HepG2 (cell line): ENCODE data around the gene DPP6. TPM values are rescaled to one million over a fixed set of nuclear protein-coding genes. Genes with fewer than 3 reads are reported as not detected.

Experiments
- ATAC-seq: fragments of 200-7000 bp; cut with Tn5 transposase; 3 replicates; pipeline ENCODE4 v1.9.1; 2020; ENCODE audit warnings: mild to moderate bottlenecking, moderate library complexity
- BruUV-seq: library from RNA; stranded (reverse); fragments of 400-500 nt; replicated peaks from 2 replicates; lab custom pipeline; 2021; lab: Mats Ljungman, UMichigan
- CTCF ChIA-PET: fragments of 300-600 bp; formaldehyde crosslinking; extraction: SDS; loops from one replicate; lab custom pipeline; 2021; ENCODE audit warnings: low total read pairs, inconsistent platforms, low intra/inter-chr PET ratio; lab: Yijun Ruan, JAX
- POLR2A ChIA-PET: fragments of 350-600 bp; sonication (Branson Sonifier 250); formaldehyde crosslinking; loops from one replicate; lab custom pipeline; 2020; ENCODE audit warnings: antibody characterized with exemption, inconsistent platforms; lab: Yijun Ruan, JAX
- DNase-seq: peaks from one replicate; pipeline ENCODE4 v3.0.0-alpha.2; 2015; ENCODE audit warnings: low spot score
- FAIRE-seq: peaks from 3 replicates; lab custom pipeline; 2011; peaks lifted over from hg19 to GRCh38; lab: Jason Lieb, UNC
- H2AFZ ChIP-seq: one replicate; pipeline ENCODE4 v1.6.1; 2011; ENCODE audit warnings: low read length, inconsistent platforms
- H3K27ac ChIP-seq: fragments of 300-600 bp; 3 replicates; pipeline ENCODE4 v1.8.0; 2011; ENCODE audit warnings: mixed run types, mild to moderate bottlenecking, mixed read lengths, low read length, inconsistent platforms; ENCODE audit not compliant: insufficient read depth; ENCODE audit errors: extremely low read length
- H3K27me3 ChIP-seq, 2 experiments: fragments of 200-600 bp in 1 of 2; 2 replicates in 1 of 2; 3 replicates in 1 of 2; pipeline versions ENCODE4 v1.6.0 to v1.8.0; 2011; ENCODE audit warnings: low read length in 2 of 2, mild to moderate bottlenecking in 2 of 2, moderate library complexity in 2 of 2, inconsistent platforms in 1 of 2; ENCODE audit not compliant: insufficient read depth in 2 of 2, control insufficient read depth in 1 of 2
- H3K36me3 ChIP-seq, 2 experiments: fragments of 200-600 bp in 1 of 2; replicated peaks in 1 of 2; 2 replicates in 1 of 2; 3 replicates in 1 of 2; pipeline versions ENCODE4 v1.5.1 to v1.8.0; 2011; ENCODE audit warnings: low read length in 2 of 2, inconsistent platforms in 1 of 2; ENCODE audit not compliant: insufficient read depth in 2 of 2, control insufficient read depth in 1 of 2
- H3K4me1 ChIP-seq: 2 replicates; pipeline ENCODE4 v1.5.1; 2012; ENCODE audit warnings: low read length, inconsistent platforms; ENCODE audit not compliant: insufficient read depth
- H3K4me2 ChIP-seq: 2 replicates; pipeline ENCODE4 v1.6.0; 2011; ENCODE audit warnings: low read depth, low read length, inconsistent platforms
- H3K4me3 ChIP-seq, 3 experiments: fragments of 200-600 bp in 1 of 3; sonication (generic), shearing (Covaris generic) in 1 of 3; replicated peaks in 1 of 3; 2 replicates each; pipeline ENCODE4 v1.5.1; 2011 to 2016; ENCODE audit warnings: low read length in 3 of 3, inconsistent platforms in 2 of 3, low read depth in 2 of 3, mild to moderate bottlenecking in 2 of 3, control low read depth in 1 of 3, mixed read lengths in 1 of 3; ENCODE audit not compliant: insufficient read depth in 1 of 3
- H3K79me2 ChIP-seq: one replicate; pipeline ENCODE4 v1.6.1; 2011; ENCODE audit warnings: low read length, inconsistent platforms; ENCODE audit not compliant: insufficient read depth
- H3K9ac ChIP-seq: 2 replicates; pipeline ENCODE4 v1.6.0; 2011; ENCODE audit warnings: mild to moderate bottlenecking, low read depth, low read length, inconsistent platforms; ENCODE audit not compliant: insufficient read depth
- H3K9me3 ChIP-seq: 2 replicates; pipeline ENCODE4 v1.5.1; 2012; ENCODE audit warnings: mild to moderate bottlenecking, low read length
- H4K20me1 ChIP-seq: 2 replicates; pipeline ENCODE4 v1.6.0; 2011; ENCODE audit warnings: inconsistent platforms, mild to moderate bottlenecking, low read length, moderate library complexity; ENCODE audit not compliant: insufficient read depth
- MTF2 ChIP-seq: sonication (generic); formaldehyde crosslinking; IDR thresholded peaks from 2 replicates; pipeline ENCODE4 v1.5.0; 2020; ENCODE audit warnings: missing genetic modification reagents, borderline replicate concordance
- RNF2 ChIP-seq: fragments of 450-650 bp; conservative IDR thresholded peaks from 2 replicates; pipeline ENCODE4 v1.6.1; 2016; ENCODE audit warnings: low read depth
- ZFP36L2 ChIP-seq: sonication (generic); formaldehyde crosslinking; IDR thresholded peaks from 2 replicates; pipeline ENCODE4 v1.4.0; 2020; ENCODE audit warnings: missing genetic modification reagents
- ZNF44 ChIP-seq: sonication (generic); formaldehyde crosslinking; IDR thresholded peaks from 2 replicates; pipeline ENCODE4 v1.5.1; 2020; ENCODE audit warnings: mild to moderate bottlenecking, missing genetic modification reagents
- ZNF564 ChIP-seq: sonication (generic); formaldehyde crosslinking; IDR thresholded peaks from 2 replicates; pipeline ENCODE4 v1.8.1; 2023; ENCODE audit warnings: mild to moderate bottlenecking, missing genetic modification reagents
- ZNF577 ChIP-seq: sonication (generic); formaldehyde crosslinking; IDR thresholded peaks from 2 replicates; pipeline ENCODE4 v1.4.0; 2020; ENCODE audit warnings: mild to moderate bottlenecking, low read depth, missing genetic modification reagents, borderline replicate concordance
- ZNF709 ChIP-seq: sonication (generic); formaldehyde crosslinking; IDR thresholded peaks from 2 replicates; pipeline ENCODE4 v1.5.0; 2020; ENCODE audit warnings: mild to moderate bottlenecking, missing genetic modification reagents
- ZNF776 ChIP-seq: sonication (generic); formaldehyde crosslinking; IDR thresholded peaks from 2 replicates; pipeline ENCODE4 v1.4.0; 2020; ENCODE audit warnings: mild to moderate bottlenecking, missing genetic modification reagents
- ZNF891 ChIP-seq: sonication (generic); formaldehyde crosslinking; IDR thresholded peaks from 2 replicates; pipeline ENCODE4 v1.5.0; 2020; ENCODE audit warnings: mild to moderate bottlenecking, missing genetic modification reagents
- WGBS: methylation state at CpG from one replicate; pipeline ENCODE4 v1.1.6; 2017; ENCODE audit warnings: low lambda C conversion rate; 5-methylcytosine and 5-hydroxymethylcytosine counted together
- in situ Hi-C: cut with HindIII; loops from 2 replicates; pipeline ENCODE4 v1.10.0; 2017; ENCODE audit warnings: low pct_unique_long_range_greater_than_20kb; ENCODE audit not compliant: extremely low pct_ligation_motif_present
- intact Hi-C: fragments of 100-400 bp; cut with micrococcal nuclease; formaldehyde crosslinking; loops from one replicate; pipeline ENCODE4 v1.10.0; 2022; ENCODE audit not compliant: unreplicated experiment
- polyA plus RNA-seq, 8 experiments: library from polyadenylated mRNA; depleted of rRNA in 3 of 8; stranded (reverse) in 7 of 8; unstranded in 1 of 8; fragments of >200 nt; fragmentation: Illumina TruSeq in 4 of 8; extraction: Trizol in 4 of 8; gene quantifications; 2 replicates each; pipeline versions ENCODE4 v1.2.1 to v1.2.3, GENCODE V29; 2011 to 2016; ENCODE audit warnings: low read depth in 4 of 8, missing spikeins in 1 of 8, mixed read lengths in 1 of 8; ENCODE audit not compliant: insufficient read depth in 1 of 8
- total RNA-seq, 5 experiments: library from RNA; depleted of rRNA; stranded (reverse); fragments of >200 nt; fragmentation: Illumina TruSeq; extraction: Trizol; gene quantifications; 2 replicates each; pipeline ENCODE4 v1.2.3, GENCODE V29; 2016; ENCODE audit warnings: low read depth in 1 of 5
- TF ChIP-seq, protein P1 (sequence below): sonication (generic); formaldehyde crosslinking; IDR thresholded peaks from 2 replicates; pipeline ENCODE4 v1.5.0; 2020; ENCODE audit warnings: missing genetic modification reagents
- TF ChIP-seq, protein P2 (sequence below): sonication (generic); formaldehyde crosslinking; IDR thresholded peaks from 2 replicates; pipeline ENCODE4 v1.8.1; 2023; ENCODE audit warnings: mild to moderate bottlenecking, moderate library complexity, missing genetic modification reagents
- TF ChIP-seq, protein P3 (sequence below): sonication (generic); formaldehyde crosslinking; IDR thresholded peaks from 2 replicates; pipeline ENCODE4 v1.4.0; 2020; ENCODE audit warnings: missing genetic modification reagents

The DPP6 gene
- total and polyA plus RNA-seq, 2 of the 13 experiments (the other 11 are each of a cell fraction or from before 2014, with no cell fraction given), result not detected

DNA sequence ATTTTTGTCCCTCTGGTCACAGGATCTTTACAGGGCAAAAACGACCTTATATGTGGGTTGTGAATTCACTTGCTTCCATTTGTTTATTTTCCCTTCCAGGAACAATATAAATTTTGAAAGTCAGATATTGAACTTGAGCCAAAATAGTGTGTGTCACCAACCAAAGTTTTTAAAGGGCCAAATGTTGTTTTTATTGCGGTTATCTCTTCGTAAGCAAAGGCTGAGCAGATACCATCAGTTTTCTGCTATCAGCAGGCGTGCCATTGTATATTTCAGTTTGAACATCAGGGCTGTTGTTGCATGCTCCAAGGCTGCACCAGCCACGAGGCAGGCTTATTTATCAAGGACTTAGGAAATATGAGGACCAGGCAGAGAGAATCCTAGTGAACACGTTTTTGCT lies 790.4 kb downstream of the DPP6 start:
- intact Hi-C loops, result no loop called here
- ChIA-PET POLR2A (no interaction called here), CTCF (no interaction called here)
- Histone ChIP-seq H3K9me3 (no peaks in the 10 kb centered on the region), H3K9ac (no peak overlapping the region), H4K20me1 (no peaks in the 10 kb centered on the region), H3K36me3 (no peaks in the 10 kb centered on the region), H3K4me3 (no peak overlapping the region), H2AFZ (no peak overlapping the region), H3K27me3 (peaks cover 5 to 6% of the 10 kb centered on the region in 2 experiments; a peak in 3 of 5 replicates), H3K79me2 (no peaks in the 10 kb centered on the region), H3K4me1 (peaks cover 23% of the 10 kb centered on the region), H3K4me2 (no peak overlapping the region), H3K27ac (no peak overlapping the region)
- DNase-seq (no peak), FAIRE-seq (no peak), ATAC-seq (no peak)
- no TSS peak for BruUV-seq
- WGBS, result 34% methylated on average over 6 of the region's 6 CpGs
- in situ Hi-C loops, result no loop called here
- no peak for TF ChIP-seq RNF2
- TF ChIP-seq, protein P1, sequence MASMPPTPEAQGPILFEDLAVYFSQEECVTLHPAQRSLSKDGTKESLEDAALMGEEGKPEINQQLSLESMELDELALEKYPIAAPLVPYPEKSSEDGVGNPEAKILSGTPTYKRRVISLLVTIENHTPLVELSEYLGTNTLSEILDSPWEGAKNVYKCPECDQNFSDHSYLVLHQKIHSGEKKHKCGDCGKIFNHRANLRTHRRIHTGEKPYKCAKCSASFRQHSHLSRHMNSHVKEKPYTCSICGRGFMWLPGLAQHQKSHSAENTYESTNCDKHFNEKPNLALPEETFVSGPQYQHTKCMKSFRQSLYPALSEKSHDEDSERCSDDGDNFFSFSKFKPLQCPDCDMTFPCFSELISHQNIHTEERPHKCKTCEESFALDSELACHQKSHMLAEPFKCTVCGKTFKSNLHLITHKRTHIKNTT, result no peak
- no peak for TF ChIP-seq ZNF577 (CRISPR knock-in tag)
- no peak for TF ChIP-seq ZNF776
- TF ChIP-seq ZNF709 (CRISPR knock-in tag), result no peak
- TF ChIP-seq MTF2 (CRISPR knock-in tag), result no peak
- TF ChIP-seq, protein P2, sequence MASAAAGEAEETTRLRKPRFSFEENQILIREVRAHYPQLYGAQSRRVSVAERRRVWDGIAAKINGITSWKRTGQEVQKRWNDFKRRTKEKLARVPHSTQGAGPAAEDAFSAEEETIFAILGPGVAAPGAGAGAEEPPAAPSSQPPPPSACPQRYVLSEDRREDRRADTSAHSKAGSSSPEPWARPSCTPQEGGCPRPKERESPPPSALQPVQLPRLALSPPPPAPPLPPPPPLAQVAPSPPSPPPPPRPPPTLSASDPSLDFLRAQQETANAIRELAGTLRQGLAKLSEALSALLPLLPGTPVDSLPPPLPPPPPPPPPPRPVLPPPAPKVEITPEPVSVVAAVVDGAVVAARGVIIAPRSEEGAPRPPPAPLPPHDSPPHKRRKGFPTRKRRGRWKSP (CRISPR knock-in tag), result no peak
- TF ChIP-seq, protein P3, sequence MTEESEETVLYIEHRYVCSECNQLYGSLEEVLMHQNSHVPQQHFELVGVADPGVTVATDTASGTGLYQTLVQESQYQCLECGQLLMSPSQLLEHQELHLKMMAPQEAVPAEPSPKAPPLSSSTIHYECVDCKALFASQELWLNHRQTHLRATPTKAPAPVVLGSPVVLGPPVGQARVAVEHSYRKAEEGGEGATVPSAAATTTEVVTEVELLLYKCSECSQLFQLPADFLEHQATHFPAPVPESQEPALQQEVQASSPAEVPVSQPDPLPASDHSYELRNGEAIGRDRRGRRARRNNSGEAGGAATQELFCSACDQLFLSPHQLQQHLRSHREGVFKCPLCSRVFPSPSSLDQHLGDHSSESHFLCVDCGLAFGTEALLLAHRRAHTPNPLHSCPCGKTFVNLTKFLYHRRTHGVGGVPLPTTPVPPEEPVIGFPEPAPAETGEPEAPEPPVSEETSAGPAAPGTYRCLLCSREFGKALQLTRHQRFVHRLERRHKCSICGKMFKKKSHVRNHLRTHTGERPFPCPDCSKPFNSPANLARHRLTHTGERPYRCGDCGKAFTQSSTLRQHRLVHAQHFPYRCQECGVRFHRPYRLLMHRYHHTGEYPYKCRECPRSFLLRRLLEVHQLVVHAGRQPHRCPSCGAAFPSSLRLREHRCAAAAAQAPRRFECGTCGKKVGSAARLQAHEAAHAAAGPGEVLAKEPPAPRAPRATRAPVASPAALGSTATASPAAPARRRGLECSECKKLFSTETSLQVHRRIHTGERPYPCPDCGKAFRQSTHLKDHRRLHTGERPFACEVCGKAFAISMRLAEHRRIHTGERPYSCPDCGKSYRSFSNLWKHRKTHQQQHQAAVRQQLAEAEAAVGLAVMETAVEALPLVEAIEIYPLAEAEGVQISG, result no peak
- no peak for TF ChIP-seq ZNF564 (CRISPR knock-in tag)
- TF ChIP-seq ZNF891 (CRISPR knock-in tag), result no peak
- TF ChIP-seq ZFP36L2 (CRISPR knock-in tag), result no peak
- no peak for TF ChIP-seq ZNF44 (CRISPR knock-in tag)
